Mesodermal cell (in vitro differentiated cells): Measurements from ENCODE around the gene SLC1A2.

Experiments used
- H3K27ac ChIP-seq: 2 replicates; pipeline ENCODE4 v1.7.0; 2013; ENCODE audit warnings: mild to moderate bottlenecking, low read depth, low read length, moderate library complexity; ENCODE audit not compliant: severe bottlenecking
- H3K36me3 ChIP-seq: 2 replicates; pipeline ENCODE4 v1.7.1; 2013; ENCODE audit warnings: mild to moderate bottlenecking, low read length, moderate library complexity; ENCODE audit not compliant: control insufficient read depth, insufficient read depth
- H3K4me1 ChIP-seq: one replicate; pipeline ENCODE4 v1.7.1; 2013; ENCODE audit warnings: mild to moderate bottlenecking, low read length; ENCODE audit not compliant: insufficient read depth, control insufficient read depth, poor library complexity, severe bottlenecking
- H3K4me3 ChIP-seq: 2 replicates; pipeline ENCODE4 v1.7.0; 2013; ENCODE audit warnings: low read length, control low read depth, mild to moderate bottlenecking; ENCODE audit not compliant: insufficient read depth, poor library complexity, severe bottlenecking; ENCODE audit errors: extremely low read depth
- H3K9me3 ChIP-seq: 2 replicates; pipeline ENCODE4 v1.7.1; 2013; ENCODE audit warnings: mild to moderate bottlenecking, low read length, moderate library complexity; ENCODE audit not compliant: control insufficient read depth
- WGBS, 2 experiments: methylation state at CpG; one replicate each; pipeline ENCODE4 v1.1.5; 2013; ENCODE audit warnings: missing lambda C conversion rate in 2 of 2; ENCODE audit not compliant: insufficient coverage in 2 of 2; 5-methylcytosine and 5-hydroxymethylcytosine counted together

SLC1A2 gene

GRCh38 chr11:35391922-35392688 lies 27.3 kb downstream of the SLC1A2 start:
- WGBS, 2 experiments = 14 to 15% methylated on average over 9 of the region's 13 CpGs
- Histone ChIP-seq H3K4me1 (no peaks in the 10 kb centered on the region), H3K27ac (no peak overlapping the region), H3K36me3 (no peaks in the 10 kb centered on the region), H3K4me3 (no peak overlapping the region), H3K9me3 (no peaks in the 10 kb centered on the region)

GRCh38 chr11:35390737-35391682 lies 28.3 kb downstream of the SLC1A2 start:
- 92 to 94% methylated on average over 3 to 4 of the region's 13 CpGs for WGBS, 2 experiments
- no peak overlapping the region for H3K4me3 ChIP-seq
- H3K36me3 ChIP-seq = no peaks in the 10 kb centered on the region
- H3K4me1 ChIP-seq = no peaks in the 10 kb centered on the region
- H3K27ac ChIP-seq = no peak overlapping the region
- H3K9me3 ChIP-seq = no peaks in the 10 kb centered on the region

GRCh38 chr11:35389897-35390465 lies 29.4 kb downstream of the SLC1A2 start:
- Histone ChIP-seq H3K4me3 (no peak overlapping the region), H3K36me3 (no peaks in the 10 kb centered on the region), H3K4me1 (no peaks in the 10 kb centered on the region), H3K27ac (no peak overlapping the region), H3K9me3 (no peaks in the 10 kb centered on the region)
- 86 to 88% methylated on average over 2 to 4 of the region's 6 CpGs for WGBS, 2 experiments

- no peaks in the 10 kb centered on the region for H3K4me1 ChIP-seq
- no CpG with 5 or more reads among the region's 1 CpG for WGBS, 2 experiments
- H3K36me3 ChIP-seq = no peaks in the 10 kb centered on the region
- H3K9me3 ChIP-seq = no peaks in the 10 kb centered on the region
- H3K4me3 ChIP-seq = no peak overlapping the region
- H3K27ac ChIP-seq = no peak overlapping the region
These were observed 30.2 kb downstream of the SLC1A2 start for GRCh38 chr11:35389112-35389511.

GRCh38 chr11:35388061-35388460 lies 31.3 kb downstream of the SLC1A2 start:
- Histone ChIP-seq H3K9me3 (no peaks in the 10 kb centered on the region), H3K4me1 (no peaks in the 10 kb centered on the region), H3K36me3 (no peaks in the 10 kb centered on the region), H3K4me3 (no peak overlapping the region), H3K27ac (no peak overlapping the region)
- 100% methylated on average over 1 of the region's 5 CpGs; no CpG with 5 or more reads in 1 of the 2 experiments for WGBS, 2 experiments

GRCh38 chr11:35387111-35387982 lies 32.0 kb downstream of the SLC1A2 start:
- Histone ChIP-seq H3K36me3 (no peaks in the 10 kb centered on the region), H3K27ac (no peak overlapping the region), H3K4me1 (no peaks in the 10 kb centered on the region), H3K4me3 (no peak overlapping the region), H3K9me3 (no peaks in the 10 kb centered on the region)
- WGBS, 2 experiments = 67 to 77% methylated on average over 1 to 3 of the region's 4 CpGs

GRCh38 chr11:35383953-35384352 lies 35.4 kb downstream of the SLC1A2 start:
- no peak overlapping the region for H3K4me3 ChIP-seq
- WGBS, 2 experiments = 100% methylated on average over 1 of the region's 5 CpGs
- no peaks in the 10 kb centered on the region for H3K36me3 ChIP-seq
- H3K4me1 ChIP-seq = peaks cover 5% of the 10 kb centered on the region
- H3K27ac ChIP-seq = no peak overlapping the region
- no peaks in the 10 kb centered on the region for H3K9me3 ChIP-seq

- Histone ChIP-seq H3K9me3 (no peaks in the 10 kb centered on the region), H3K4me3 (no peak overlapping the region), H3K4me1 (peaks cover 5% of the 10 kb centered on the region), H3K27ac (no peak overlapping the region), H3K36me3 (no peaks in the 10 kb centered on the region)
- 78 to 84% methylated on average over 2 to 3 of the region's 4 CpGs for WGBS, 2 experiments
These were observed 37.5 kb downstream of the SLC1A2 start for GRCh38 chr11:35381709-35382322.

GRCh38 chr11:35380603-35381002 lies 38.8 kb downstream of the SLC1A2 start:
- WGBS, 2 experiments = 79 to 80% methylated on average over 4 of the region's 5 CpGs
- H3K27ac ChIP-seq = no peak overlapping the region

GRCh38 chr11:35377262-35377661 lies 42.1 kb downstream of the SLC1A2 start:
- 87 to 100% methylated on average over 5 of the region's 6 CpGs for WGBS, 2 experiments
- H3K9me3 ChIP-seq = no peaks in the 10 kb centered on the region
- no peak overlapping the region for H3K27ac ChIP-seq
- H3K4me3 ChIP-seq = no peak overlapping the region
- peaks cover 5% of the 10 kb centered on the region for H3K4me1 ChIP-seq
- H3K36me3 ChIP-seq = no peaks in the 10 kb centered on the region

More at GRCh38 chr11:35380603-35381002, 38.8 kb downstream of the SLC1A2 start:
- H3K36me3 ChIP-seq = no peaks in the 10 kb centered on the region
- H3K4me1 ChIP-seq = peaks cover 5% of the 10 kb centered on the region
- H3K9me3 ChIP-seq = no peaks in the 10 kb centered on the region
- no peak overlapping the region for H3K4me3 ChIP-seq
